GM21381 (cell line): ENCODE measurements around the gene GSG1.

Experiments
- ATAC-seq: cut with Tn5 transposase; IDR thresholded peaks from one replicate; pipeline ENCODE4 v1.9.1; 2021; ENCODE audit warnings: mild to moderate bottlenecking, moderate library complexity; ENCODE audit not compliant: unreplicated experiment

The GSG1 gene

GRCh38 chr12:13103391-13104033 lies at the start of gene GSG1:
GSG1 (minus strand) TSS chr12:13103667; CDS start chr12:13103512, 155 bp downstream.
- ATAC-seq = no peak

- ATAC-seq = no peak
These were observed 49.7 kb upstream of the GSG1 start for GRCh38 chr12:13153180-13153579.

- no peak for ATAC-seq
These were observed 49.3 kb upstream of the GSG1 start for GRCh38 chr12:13152756-13153155.

GRCh38 chr12:13152281-13152680 lies 48.8 kb upstream of the GSG1 start:
- ATAC-seq = no peak

- no peak for ATAC-seq
These were observed 45.9 kb upstream of the GSG1 start for GRCh38 chr12:13149411-13149810.

GRCh38 chr12:13148485-13148847 lies 45.0 kb upstream of the GSG1 start:
- no peak for ATAC-seq

- no peak for ATAC-seq
These were observed 44.4 kb upstream of the GSG1 start for GRCh38 chr12:13147688-13148484.

- ATAC-seq = no peak
These were observed 43.0 kb upstream of the GSG1 start for GRCh38 chr12:13146336-13146938.

GRCh38 chr12:13144266-13144828 lies 40.9 kb upstream of the GSG1 start:
- no peak for ATAC-seq

GRCh38 chr12:13142747-13143146 lies 39.3 kb upstream of the GSG1 start:
- no peak for ATAC-seq

- no peak for ATAC-seq
These were observed 38.2 kb upstream of the GSG1 start for GRCh38 chr12:13141686-13142085.

GRCh38 chr12:13135371-13136178 lies 32.1 kb upstream of the GSG1 start:
- no peak for ATAC-seq

GRCh38 chr12:13133886-13134285 lies 30.4 kb upstream of the GSG1 start:
- ATAC-seq = no peak

- ATAC-seq = no peak
These were observed 27.5 kb upstream of the GSG1 start for GRCh38 chr12:13130981-13131380.

- no peak for ATAC-seq
These were observed 25.0 kb upstream of the GSG1 start for GRCh38 chr12:13128291-13128965.

- ATAC-seq = no peak
These were observed 24.0 kb upstream of the GSG1 start for GRCh38 chr12:13127444-13127843.

GRCh38 chr12:13126494-13126893 lies 23.0 kb upstream of the GSG1 start:
- no peak for ATAC-seq

GRCh38 chr12:13125996-13126395 lies 22.5 kb upstream of the GSG1 start:
- ATAC-seq = no peak

GRCh38 chr12:13124656-13125505 lies 21.4 kb upstream of the GSG1 start:
- no peak for ATAC-seq
